GM23338 (cell line): ENCODE data around the gene PDIA5. TPM values are rescaled to one million over a fixed set of nuclear protein-coding genes. Genes with fewer than 3 reads are reported as not detected.

Source experiments
- ATAC-seq: fragments of 200-7000 bp; cut with Tn5 transposase; 3 replicates; pipeline ENCODE4 v1.9.1; 2020
- DNase-seq: peaks from one replicate; pipeline ENCODE4 v3.0.0-alpha.2; 2015; ENCODE audit warnings: low spot score
- H2AFZ ChIP-seq: fragments of 200-600 bp; sonication (generic); 2 replicates; pipeline ENCODE4 v1.8.0; 2016; ENCODE audit warnings: antibody characterized with exemption, mild to moderate bottlenecking, moderate library complexity
- H3F3A ChIP-seq: fragments of 200-600 bp; sonication (generic); replicated peaks from 2 replicates; pipeline ENCODE4 v1.8.0; 2017; ENCODE audit warnings: antibody characterized with exemption, mixed run types, low read depth
- H3K27ac ChIP-seq: fragments of 200-600 bp; sonication (generic); 2 replicates; pipeline ENCODE4 v1.6.1; 2016; ENCODE audit warnings: low read depth
- H3K27me3 ChIP-seq: fragments of 200-600 bp; sonication (generic); 2 replicates; pipeline ENCODE4 v1.8.0; 2016; ENCODE audit warnings: mild to moderate bottlenecking, mixed run types, moderate library complexity; ENCODE audit not compliant: insufficient read depth
- H3K36me3 ChIP-seq: fragments of 200-600 bp; sonication (generic); 2 replicates; pipeline ENCODE4 v1.8.0; 2016; ENCODE audit warnings: mild to moderate bottlenecking; ENCODE audit not compliant: insufficient read depth
- H3K4me1 ChIP-seq: fragments of 200-600 bp; sonication (generic); 2 replicates; pipeline ENCODE4 v1.8.0; 2016; ENCODE audit warnings: mild to moderate bottlenecking, moderate library complexity; ENCODE audit not compliant: insufficient read depth
- H3K4me2 ChIP-seq: fragments of 200-600 bp; sonication (generic); 2 replicates; pipeline ENCODE4 v1.7.1; 2017; ENCODE audit warnings: mixed run types
- H3K4me3 ChIP-seq: fragments of 200-600 bp; sonication (generic); 2 replicates; pipeline ENCODE4 v1.6.1; 2016; ENCODE audit warnings: mixed run types
- H3K79me2 ChIP-seq: fragments of 200-600 bp; sonication (generic); replicated peaks from 2 replicates; pipeline ENCODE4 v1.8.0; 2017; ENCODE audit warnings: mild to moderate bottlenecking; ENCODE audit not compliant: insufficient read depth
- H3K9me2 ChIP-seq: fragments of 200-600 bp; sonication (generic); 2 replicates; pipeline ENCODE4 v1.8.0; 2017; ENCODE audit not compliant: insufficient read depth
- H4K20me1 ChIP-seq: fragments of 200-600 bp; sonication (generic); replicated peaks from 2 replicates; pipeline ENCODE4 v1.8.0; 2017; ENCODE audit warnings: mild to moderate bottlenecking; ENCODE audit not compliant: insufficient read depth
- H3K27ac Mint-ChIP-seq: 2 replicates; pipeline ENCODE4 v1.8.0; 2020; ENCODE audit warnings: inconsistent platforms, mild to moderate bottlenecking, moderate library complexity, mixed read lengths
- H3K27me3 Mint-ChIP-seq: 3 replicates; pipeline ENCODE4 v1.8.0; 2022; ENCODE audit warnings: low read depth, mild to moderate bottlenecking, moderate library complexity, mixed read lengths, inconsistent platforms; ENCODE audit not compliant: insufficient read depth, poor library complexity
- H3K36me3 Mint-ChIP-seq: 3 replicates; pipeline ENCODE4 v1.8.0; 2021; ENCODE audit warnings: low read depth, mild to moderate bottlenecking, inconsistent platforms, moderate library complexity, mixed read lengths
- H3K4me1 Mint-ChIP-seq: 3 replicates; pipeline ENCODE4 v1.8.0; 2020; ENCODE audit warnings: mild to moderate bottlenecking, inconsistent platforms, mixed read lengths
- H3K4me3 Mint-ChIP-seq: 3 replicates; pipeline ENCODE4 v1.8.0; 2021; ENCODE audit warnings: moderate library complexity, mild to moderate bottlenecking, inconsistent platforms, mixed read lengths
- H3K9me3 Mint-ChIP-seq: 3 replicates; pipeline ENCODE4 v1.8.0; 2020; ENCODE audit warnings: moderate library complexity, mild to moderate bottlenecking, inconsistent platforms, mixed read lengths
- CTCF ChIP-seq, 2 experiments: fragments of 200-600 bp in 1 of 2; sonication (generic) in 1 of 2; conservative IDR thresholded peaks; 2 replicates each; pipeline versions ENCODE4 v1.5.1 to v1.6.1; 2016 to 2017; ENCODE audit warnings: antibody characterized with exemption in 2 of 2, low read depth in 2 of 2, mild to moderate bottlenecking in 2 of 2, moderate library complexity in 1 of 2
- ETS1 ChIP-seq: IDR thresholded peaks from 2 replicates; pipeline ENCODE4 v1.6.1; 2016; ENCODE audit warnings: antibody characterized with exemption
- JUNB ChIP-seq: IDR thresholded peaks from one replicate; pipeline ENCODE4 v1.6.1; 2016; ENCODE audit warnings: antibody characterized with exemption; ENCODE audit not compliant: unreplicated experiment
- NANOG ChIP-seq: IDR thresholded peaks from 2 replicates; pipeline ENCODE4 v1.6.1; 2016; ENCODE audit warnings: antibody characterized with exemption, borderline replicate concordance
- POLR2AphosphoS5 ChIP-seq: IDR thresholded peaks from 2 replicates; pipeline ENCODE4 v1.6.1; 2016; ENCODE audit warnings: antibody characterized with exemption, low read depth
- STAT1 ChIP-seq: IDR thresholded peaks from one replicate; pipeline ENCODE4 v1.6.1; 2016; ENCODE audit warnings: antibody characterized with exemption; ENCODE audit not compliant: unreplicated experiment
- polyA plus RNA-seq: library from polyadenylated mRNA; unstranded; fragments of >200 nt; fragmentation: Nextera tagmentation; extraction: Ambion mirVana; gene quantifications from 2 replicates; pipeline ENCODE4 v1.2.1, GENCODE V29; 2016
- total RNA-seq: library from RNA; depleted of rRNA; stranded (reverse); fragments of >200 nt; shearing (Covaris generic); gene quantifications from 2 replicates; pipeline ENCODE4 v1.2.3, GENCODE V29; 2014

The PDIA5 gene
- total and polyA plus RNA-seq, 2 experiments from 2014 or later, result 22.9 to 28.1 TPM

- no peak overlapping the region for H3K4me3 Mint-ChIP-seq
- ATAC-seq, result peak; percentile 36
Measured at GRCh38 chr3:123089611-123090331, 22.9 kb downstream of the PDIA5 start.

GRCh38 chr3:123090728-123091531 is 24.1 kb downstream of the PDIA5 start:
- no peaks in the 10 kb centered on the region for H3K36me3 ChIP-seq
- ATAC-seq, result peak; percentile 44
- H3K27me3 ChIP-seq, result no peaks in the 10 kb centered on the region
- H3K9me2 ChIP-seq, result no peaks in the 10 kb centered on the region
- H3K4me3 ChIP-seq, result no peak overlapping the region
- H3K4me1 ChIP-seq, result peaks cover 7% of the 10 kb centered on the region; the same call in 1 of the 2 replicates
- H4K20me1 ChIP-seq, result peaks cover 19% of the 10 kb centered on the region
- no peak overlapping the region for H2AFZ ChIP-seq
- no peaks in the 10 kb centered on the region for H3K9me3 Mint-ChIP-seq
- H3K27me3 Mint-ChIP-seq, result no peaks in the 10 kb centered on the region
- no peak overlapping the region for H3K4me3 Mint-ChIP-seq
- H3K36me3 Mint-ChIP-seq, result peaks cover 8% of the 10 kb centered on the region; the same call in 2 of the 3 replicates
- no peak for DNase-seq
- peaks cover 30% of the 10 kb centered on the region for H3K79me2 ChIP-seq
- H3K4me2 ChIP-seq, result no peak overlapping the region
- H3K4me1 Mint-ChIP-seq, result peaks cover 32% of the 10 kb centered on the region
- H3K27ac Mint-ChIP-seq, result peak overlapping the region; percentile 49; the same call in 1 of the 2 replicates
- no peak overlapping the region for H3K27ac ChIP-seq
- TF ChIP-seq JUNB (no peak), NANOG (no peak), ETS1 (no peak), POLR2AphosphoS5 (no peak)
- no peaks in the 10 kb centered on the region for H3F3A ChIP-seq

More at GRCh38 chr3:123089611-123090331, 22.9 kb downstream of the PDIA5 start:
- Histone ChIP-seq H3K4me2 (no peak overlapping the region), H3K36me3 (no peaks in the 10 kb centered on the region), H4K20me1 (peaks cover 31% of the 10 kb centered on the region), H3K27me3 (no peaks in the 10 kb centered on the region), H3K79me2 (peaks cover 42% of the 10 kb centered on the region), H3F3A (no peaks in the 10 kb centered on the region), H3K27ac (no peak overlapping the region), H3K4me3 (no peak overlapping the region), H3K9me2 (no peaks in the 10 kb centered on the region), H2AFZ (no peak overlapping the region), H3K4me1 (peaks cover 18% of the 10 kb centered on the region)
- Mint-ChIP-seq H3K27me3 (peaks cover 2% of the 10 kb centered on the region), H3K27ac (no peak overlapping the region), H3K36me3 (peaks cover 8% of the 10 kb centered on the region; the same call in 2 of the 3 replicates), H3K4me1 (peaks cover 44% of the 10 kb centered on the region), H3K9me3 (no peaks in the 10 kb centered on the region)
- DNase-seq, result no peak
- TF ChIP-seq STAT1, result no peak
- TF ChIP-seq CTCF (conservative IDR thresholded peaks at IDR 0.05; ENCODE audit: low read depth in 2 of 2), result no peak
